MM.1S (cell line): ENCODE measurements around the gene PAFAH1B2.

Experiments used
- DNase-seq: peaks from one replicate; pipeline ENCODE4 v3.0.0-alpha.2; 2015
- H2AFZ ChIP-seq: fragments of 300-600 bp; sonication (generic); 2 replicates; pipeline ENCODE4 v1.6.0; 2016; ENCODE audit warnings: antibody characterized with exemption, low read length
- H3F3A ChIP-seq: fragments of 300-600 bp; sonication (generic); 2 replicates; pipeline ENCODE4 v1.6.1; 2016; ENCODE audit warnings: mild to moderate bottlenecking, antibody characterized with exemption, low read length, moderate library complexity, mixed read lengths; ENCODE audit not compliant: insufficient read depth
- H3K27ac ChIP-seq: fragments of 300-600 bp; sonication (generic); 2 replicates; pipeline ENCODE4 v1.5.1; 2016; ENCODE audit warnings: mild to moderate bottlenecking, low read length
- H3K27me3 ChIP-seq: fragments of 300-600 bp; sonication (generic); replicated peaks from 2 replicates; pipeline ENCODE4 v1.6.0; 2016; ENCODE audit warnings: low read length; ENCODE audit not compliant: insufficient read depth
- H3K36me3 ChIP-seq: fragments of 300-600 bp; sonication (generic); replicated peaks from 2 replicates; pipeline ENCODE4 v1.6.1; 2016; ENCODE audit warnings: mild to moderate bottlenecking, low read length, mixed read lengths; ENCODE audit not compliant: insufficient read depth
- H3K4me1 ChIP-seq: fragments of 300-600 bp; sonication (generic); 2 replicates; pipeline ENCODE4 v1.6.1; 2016; ENCODE audit warnings: low read length, mixed read lengths
- H3K4me2 ChIP-seq: fragments of 300-600 bp; sonication (generic); 2 replicates; pipeline ENCODE4 v1.6.0; 2016; ENCODE audit warnings: low read depth, low read length
- H3K4me3 ChIP-seq: fragments of 300-600 bp; sonication (generic); 2 replicates; pipeline ENCODE4 v1.5.1; 2016; ENCODE audit warnings: low read length, mixed read lengths
- H3K79me2 ChIP-seq: fragments of 300-600 bp; sonication (generic); 2 replicates; pipeline ENCODE4 v1.6.1; 2016; ENCODE audit warnings: mixed run types, low read length, mixed read lengths
- H3K9ac ChIP-seq: fragments of 300-600 bp; sonication (generic); 2 replicates; pipeline ENCODE4 v1.6.1; 2016; ENCODE audit warnings: low read length, mixed read lengths
- H3K9me2 ChIP-seq: fragments of 300-600 bp; sonication (generic); replicated peaks from 2 replicates; pipeline ENCODE4 v1.6.1; 2016; ENCODE audit warnings: mild to moderate bottlenecking, low read length, mixed read lengths; ENCODE audit not compliant: insufficient read depth
- H3K9me3 ChIP-seq: fragments of 300-600 bp; sonication (generic); replicated peaks from 2 replicates; pipeline ENCODE4 v1.6.1; 2016; ENCODE audit warnings: mild to moderate bottlenecking, low read length, mixed read lengths; ENCODE audit not compliant: insufficient read depth
- H4K20me1 ChIP-seq: fragments of 300-600 bp; sonication (generic); 2 replicates; pipeline ENCODE4 v1.6.1; 2016; ENCODE audit warnings: mild to moderate bottlenecking, low read length, moderate library complexity, mixed read lengths; ENCODE audit not compliant: insufficient read depth
- CTCF ChIP-seq: fragments of 300-600 bp; sonication (generic); IDR thresholded peaks from 2 replicates; pipeline ENCODE4 v1.5.1; 2016; ENCODE audit warnings: antibody characterized with exemption, low read length, mixed read lengths
- EZH2 ChIP-seq: fragments of 300-600 bp; sonication (generic); optimal IDR thresholded peaks from 2 replicates; pipeline ENCODE3; 2017; ENCODE audit warnings: low read depth, mild to moderate bottlenecking, antibody characterized with exemption, low read length, mixed read lengths
- EZH2phosphoT487 ChIP-seq: fragments of 300-600 bp; sonication (generic); IDR thresholded peaks from 2 replicates; pipeline ENCODE4 v1.6.1; 2018; ENCODE audit warnings: antibody characterized with exemption, low read length

PAFAH1B2 gene

DNA sequence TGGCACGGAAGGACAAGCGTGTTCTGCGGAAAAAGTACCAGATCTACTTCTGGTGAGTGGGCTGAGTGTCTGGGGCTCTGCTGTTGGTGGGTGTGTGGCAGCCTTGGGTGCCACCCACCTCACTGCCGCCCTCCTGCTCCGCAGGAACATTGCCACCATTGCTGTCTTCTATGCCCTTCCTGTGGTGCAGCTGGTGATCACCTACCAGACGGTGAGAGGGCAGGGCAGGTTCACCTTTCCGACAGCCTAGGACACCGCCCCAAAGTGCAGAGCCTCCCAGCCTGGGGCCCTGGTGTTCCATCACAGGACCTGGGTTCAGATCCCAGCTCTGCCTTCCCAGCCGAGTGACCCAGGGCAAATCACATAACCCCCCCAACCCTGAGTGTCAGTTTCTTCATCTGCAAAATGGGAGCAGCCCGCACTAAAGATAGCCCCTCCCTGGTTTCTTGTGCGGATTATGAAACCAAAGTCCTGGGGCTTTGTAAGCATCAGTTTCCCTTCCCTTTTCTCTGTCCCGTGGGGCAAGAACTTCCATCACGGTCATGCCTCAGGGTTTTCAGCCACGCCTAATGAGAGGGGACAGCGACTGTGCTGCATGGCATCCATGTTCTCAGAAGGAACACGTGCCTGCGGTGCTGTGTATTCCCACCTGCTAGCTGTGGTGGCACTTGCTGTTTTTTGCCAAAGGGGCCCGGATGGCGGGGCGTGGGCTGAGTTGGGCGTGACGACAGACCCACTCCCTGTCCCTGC is 45.3 kb downstream of the PAFAH1B2 start:
- TF ChIP-seq CTCF (no peak), EZH2 (no peak), EZH2phosphoT487 (no peak)
- H3K79me2 ChIP-seq: no peaks in the 10 kb centered on the region
- no peaks in the 10 kb centered on the region for H3K36me3 ChIP-seq
- DNase-seq: no peak
- no peak overlapping the region for H3K9ac ChIP-seq
- H3K4me2 ChIP-seq: no peak overlapping the region
- no peaks in the 10 kb centered on the region for H3K27me3 ChIP-seq
- no peaks in the 10 kb centered on the region for H3F3A ChIP-seq
- H3K4me3 ChIP-seq: no peak overlapping the region
- no peak overlapping the region for H2AFZ ChIP-seq
- H3K4me1 ChIP-seq: no peaks in the 10 kb centered on the region
- H3K9me2 ChIP-seq: no peaks in the 10 kb centered on the region
- H3K27ac ChIP-seq: no peak overlapping the region
- no peaks in the 10 kb centered on the region for H4K20me1 ChIP-seq
- no peaks in the 10 kb centered on the region for H3K9me3 ChIP-seq

DNA sequence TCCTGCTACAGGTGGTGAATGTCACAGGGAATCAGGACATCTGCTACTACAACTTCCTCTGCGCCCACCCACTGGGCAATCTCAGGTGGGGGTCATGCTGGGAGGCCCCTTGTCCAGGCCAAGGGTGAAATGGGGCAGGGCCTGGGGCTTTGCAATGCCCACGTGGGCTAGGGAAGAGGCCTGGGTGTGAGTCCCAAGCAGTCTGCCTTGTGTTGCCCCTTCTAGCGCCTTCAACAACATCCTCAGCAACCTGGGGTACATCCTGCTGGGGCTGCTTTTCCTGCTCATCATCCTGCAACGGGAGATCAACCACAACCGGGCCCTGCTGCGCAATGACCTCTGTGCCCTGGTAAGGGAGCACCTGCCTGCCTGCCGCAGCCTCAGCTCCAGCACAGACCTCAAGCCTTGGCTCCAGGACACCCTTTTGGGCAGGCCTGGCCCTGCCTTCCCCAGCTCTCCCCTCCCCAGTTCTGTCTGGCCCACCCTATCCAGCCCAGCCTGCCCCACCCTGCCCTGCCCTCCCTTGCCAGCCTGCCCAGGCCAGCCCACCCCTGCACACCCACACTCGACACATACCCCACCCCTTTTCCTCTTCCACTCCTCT is 46.0 kb downstream of the PAFAH1B2 start:
- Histone ChIP-seq H3K36me3 (no peaks in the 10 kb centered on the region), H3K9ac (no peak overlapping the region), H3K9me2 (no peaks in the 10 kb centered on the region), H2AFZ (no peak overlapping the region), H3K79me2 (no peaks in the 10 kb centered on the region), H3K4me1 (no peaks in the 10 kb centered on the region), H3K4me2 (no peak overlapping the region), H3F3A (no peaks in the 10 kb centered on the region), H3K4me3 (no peak overlapping the region), H3K9me3 (no peaks in the 10 kb centered on the region), H4K20me1 (no peaks in the 10 kb centered on the region), H3K27ac (no peak overlapping the region), H3K27me3 (no peaks in the 10 kb centered on the region)
- no peak for TF ChIP-seq EZH2
- TF ChIP-seq CTCF: no peak
- TF ChIP-seq EZH2phosphoT487: no peak
- no peak for DNase-seq

DNA sequence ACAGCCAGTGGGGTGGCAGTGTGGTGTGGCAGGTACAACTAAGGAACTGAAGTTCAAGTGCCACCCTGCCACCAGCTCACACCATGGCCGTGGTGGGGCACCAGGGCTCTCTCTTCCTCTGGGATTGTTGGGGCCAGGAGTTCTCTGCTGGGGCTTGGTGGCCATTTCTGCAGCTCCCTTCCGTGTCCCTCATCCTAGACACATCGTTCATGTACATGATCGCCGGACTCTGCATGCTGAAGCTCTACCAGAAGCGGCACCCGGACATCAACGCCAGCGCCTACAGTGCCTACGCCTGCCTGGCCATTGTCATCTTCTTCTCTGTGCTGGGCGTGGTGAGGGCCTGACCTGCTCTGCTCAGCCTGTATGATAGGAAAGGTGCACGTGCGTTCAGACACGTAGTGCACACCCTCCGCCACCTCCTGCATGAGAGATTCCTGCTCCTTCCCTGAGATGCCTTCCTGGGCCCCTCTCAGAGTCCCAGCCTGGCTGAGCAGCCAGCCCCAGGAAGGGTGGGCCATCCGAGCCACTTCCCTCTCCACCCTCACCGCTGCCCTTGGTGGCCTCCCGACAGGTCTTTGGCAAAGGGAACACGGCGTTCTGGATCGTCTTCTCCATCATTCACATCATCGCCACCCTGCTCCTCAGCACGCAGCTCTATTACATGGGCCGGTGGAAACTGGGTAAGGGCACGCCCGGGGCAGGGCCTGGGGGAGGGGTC is 47.8 kb downstream of the PAFAH1B2 start:
- no peaks in the 10 kb centered on the region for H3K36me3 ChIP-seq
- TF ChIP-seq CTCF: no peak
- TF ChIP-seq EZH2phosphoT487: no peak
- TF ChIP-seq EZH2: no peak

More for the DNA sequence above, 47.8 kb downstream of the PAFAH1B2 start:
- H3K27me3 ChIP-seq: no peaks in the 10 kb centered on the region
- no peaks in the 10 kb centered on the region for H3F3A ChIP-seq
- H3K9me2 ChIP-seq: no peaks in the 10 kb centered on the region
- H3K27ac ChIP-seq: no peak overlapping the region
- no peak for DNase-seq
- no peak overlapping the region for H3K9ac ChIP-seq
- H4K20me1 ChIP-seq: no peaks in the 10 kb centered on the region
- no peaks in the 10 kb centered on the region for H3K79me2 ChIP-seq
- H3K9me3 ChIP-seq: no peaks in the 10 kb centered on the region
- H2AFZ ChIP-seq: no peak overlapping the region
- H3K4me2 ChIP-seq: no peak overlapping the region
- H3K4me1 ChIP-seq: no peaks in the 10 kb centered on the region
- no peak overlapping the region for H3K4me3 ChIP-seq
